CD4-positive, CD25-positive, alpha-beta regulatory T cell (primary cell): Measurements from ENCODE around the gene PGBD2. TPM values are rescaled to one million over a fixed set of nuclear protein-coding genes. Genes with fewer than 3 reads are reported as not detected.

Source experiments
- ATAC-seq, 2 donors: fragments of 150-1000 bp; cut with Tn5 transposase; one replicate each; pipeline ENCODE4 v1.10.0; 2021; ENCODE audit warnings: low read depth in 2 of 2, moderate number of reproducible peaks in 2 of 2, moderate library complexity in 1 of 2
- DNase-seq, 3 donors: peaks; one replicate each; pipeline versions ENCODE4 v3.0.0 to v3.0.0-alpha.2; 2012 to 2022; ENCODE audit warnings: mixed read lengths in 1 of 3
- H3K27ac ChIP-seq: one replicate; pipeline ENCODE4 v1.7.0; 2013; ENCODE audit warnings: mild to moderate bottlenecking, low read length; ENCODE audit not compliant: insufficient read depth, poor library complexity, severe bottlenecking
- H3K27me3 ChIP-seq: one replicate; pipeline ENCODE4 v1.7.0; 2013; ENCODE audit warnings: low read length; ENCODE audit not compliant: control insufficient read depth, insufficient read depth
- H3K36me3 ChIP-seq: one replicate; pipeline ENCODE4 v1.7.0; 2013; ENCODE audit warnings: mild to moderate bottlenecking, low read length, moderate library complexity; ENCODE audit not compliant: control insufficient read depth, insufficient read depth
- H3K4me1 ChIP-seq: 2 replicates; pipeline ENCODE4 v1.7.0; 2013; ENCODE audit warnings: mild to moderate bottlenecking, low read length; ENCODE audit not compliant: insufficient read depth, control insufficient read depth, poor library complexity, severe bottlenecking
- H3K4me3 ChIP-seq: one replicate; pipeline ENCODE4 v1.7.0; 2013; ENCODE audit warnings: low read depth, mild to moderate bottlenecking, low read length, moderate library complexity
- H3K9me3 ChIP-seq, 2 experiments: 1 replicate in 1 of 2; 2 replicates in 1 of 2; pipeline ENCODE4 v1.7.0; 2013; ENCODE audit warnings: low read length in 2 of 2, mild to moderate bottlenecking in 1 of 2, moderate library complexity in 1 of 2; ENCODE audit not compliant: control insufficient read depth in 2 of 2
- H3K27ac Mint-ChIP-seq, 3 donors: one replicate each; pipeline ENCODE4 v1.8.0; 2020 to 2022; ENCODE audit warnings: mild to moderate bottlenecking in 3 of 3, mixed read lengths in 3 of 3, moderate library complexity in 2 of 3
- H3K27me3 Mint-ChIP-seq: one replicate; pipeline ENCODE4 v1.8.0; 2022; ENCODE audit warnings: mild to moderate bottlenecking, mixed read lengths
- H3K36me3 Mint-ChIP-seq: one replicate; pipeline ENCODE4 v1.8.0; 2020; ENCODE audit warnings: mixed read lengths
- H3K4me1 Mint-ChIP-seq, 4 donors: one replicate each; pipeline ENCODE4 v1.8.0; 2020 to 2022; ENCODE audit warnings: mixed read lengths in 4 of 4, mild to moderate bottlenecking in 1 of 4
- H3K4me3 Mint-ChIP-seq, 4 donors: one replicate each; pipeline ENCODE4 v1.8.0; 2020 to 2022; ENCODE audit warnings: mild to moderate bottlenecking in 4 of 4, mixed read lengths in 4 of 4, moderate library complexity in 3 of 4
- H3K9me3 Mint-ChIP-seq, 7 donors: one replicate each; pipeline ENCODE4 v1.8.0; 2020 to 2022; ENCODE audit warnings: mixed read lengths in 7 of 7, mild to moderate bottlenecking in 3 of 7, moderate library complexity in 2 of 7
- polyA plus RNA-seq, 4 donors: library from polyadenylated mRNA; unstranded; fragments of 300-500 nt; fragmentation: Illumina TruSeq; gene quantifications; one replicate each; pipeline ENCODE4 v1.2.3, GENCODE V29; 2021
- total RNA-seq: library from RNA; stranded (reverse); gene quantifications from one replicate; pipeline ENCODE4 v1.2.3, GENCODE V29; 2022

The PGBD2 gene
- total and polyA plus RNA-seq, 5 donors from 2014 or later: 3.2 to 10.8 (median 8.0) TPM

DNA sequence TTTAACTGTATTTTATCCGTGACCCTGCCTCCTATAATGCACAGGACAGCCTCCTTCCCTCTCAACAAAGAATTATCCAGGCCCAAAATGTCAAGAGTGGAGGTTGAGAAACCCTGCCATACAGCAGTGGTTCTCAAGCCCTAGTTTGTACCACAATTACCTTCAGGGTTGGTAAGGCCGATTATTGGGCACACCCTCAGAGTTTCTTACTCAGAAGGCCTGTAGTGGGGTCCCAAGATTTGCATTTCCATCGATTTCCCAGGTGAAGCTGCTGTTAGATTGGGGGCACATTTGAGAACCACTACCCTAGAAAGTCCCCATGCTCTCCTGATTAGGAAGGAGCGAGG, 400 bp upstream of the PGBD2 start:
- H3K27ac ChIP-seq: peak overlapping the region; percentile 84
- no peak for DNase-seq
- Mint-ChIP-seq H3K4me3 (peak overlapping the region; percentile 83 to 99 (median 98)), H3K4me1 (peaks cover 13 to 42% (median 26%) of the 10 kb centered on the region in 4 donors), H3K27ac (peak overlapping the region; percentile 92 to 94 (median 92)), H3K9me3 (no peaks in the 10 kb centered on the region), H3K27me3 (peaks cover 10% of the 10 kb centered on the region), H3K36me3 (peaks cover 12% of the 10 kb centered on the region)
- H3K4me1 ChIP-seq: peaks cover 14% of the 10 kb centered on the region
- H3K9me3 ChIP-seq: no peaks in the 10 kb centered on the region
- H3K4me3 ChIP-seq: peak overlapping the region; percentile 76
- no peak for ATAC-seq
- H3K36me3 ChIP-seq: no peaks in the 10 kb centered on the region
- peaks cover 7% of the 10 kb centered on the region for H3K27me3 ChIP-seq

- Mint-ChIP-seq H3K4me1 (peaks cover 13 to 42% (median 27%) of the 10 kb centered on the region in 4 donors), H3K36me3 (peaks cover 14% of the 10 kb centered on the region), H3K27ac (peak overlapping the region; percentile 92 to 98 (median 98)), H3K9me3 (no peaks in the 10 kb centered on the region), H3K4me3 (peak overlapping the region; percentile 83 to 99 (median 98)), H3K27me3 (no peaks in the 10 kb centered on the region)
- no peak for ATAC-seq
- Histone ChIP-seq H3K4me1 (peaks cover 14% of the 10 kb centered on the region), H3K27ac (peak overlapping the region; percentile 86), H3K9me3 (no peaks in the 10 kb centered on the region), H3K27me3 (peaks cover 4% of the 10 kb centered on the region), H3K4me3 (peak overlapping the region; percentile 79), H3K36me3 (no peaks in the 10 kb centered on the region)
- DNase-seq: no peak
Observed at GRCh38 chr1:248906753-248907661, 972 bp downstream of the PGBD2 start.

DNA sequence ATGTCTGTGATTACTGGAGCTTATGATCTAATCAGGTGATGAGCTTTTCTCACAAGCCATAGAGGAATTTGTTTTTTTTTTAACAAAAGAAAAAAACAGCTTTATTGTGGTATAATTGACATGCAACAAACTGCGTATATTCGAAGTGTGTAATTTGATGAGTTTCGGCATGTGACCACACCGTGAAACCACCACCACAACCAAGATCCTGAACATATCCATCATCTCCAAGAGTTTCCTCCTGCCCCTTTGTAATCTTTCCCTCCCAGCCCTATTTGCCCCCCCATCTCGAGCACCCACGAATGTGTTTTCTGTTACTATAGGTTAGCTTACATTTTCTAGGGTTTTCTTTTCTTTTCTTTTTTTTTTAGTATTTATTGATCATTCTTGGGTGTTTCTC, 4.7 kb downstream of the PGBD2 start:
- Mint-ChIP-seq H3K4me1 (peaks cover 21 to 42% (median 37%) of the 10 kb centered on the region in 4 donors), H3K36me3 (peaks cover 37% of the 10 kb centered on the region)

DNA sequence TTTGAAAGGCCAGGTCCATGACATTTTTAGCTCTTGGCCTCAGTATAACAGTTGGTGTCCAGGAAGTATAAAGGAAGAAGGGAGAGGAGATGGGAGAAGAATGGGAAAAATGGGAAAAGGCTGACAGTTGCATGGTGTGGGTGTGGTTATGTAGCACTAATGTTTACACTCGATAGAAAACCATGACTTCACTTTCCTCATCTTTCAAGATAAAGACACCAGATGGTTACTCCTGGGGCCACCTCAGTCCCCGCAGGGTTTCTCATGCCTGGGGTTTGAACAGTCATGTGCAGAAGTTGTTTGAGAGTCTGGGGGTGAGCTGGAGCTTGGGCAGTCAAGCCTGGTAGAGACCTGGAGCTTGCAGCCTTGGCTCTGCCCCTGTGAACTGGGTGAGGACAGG, 7.9 kb downstream of the PGBD2 start:
- no peak overlapping the region for H3K27ac ChIP-seq
- H3K36me3 ChIP-seq: peaks cover 48% of the 10 kb centered on the region
- DNase-seq (no peak), ATAC-seq (no peak)
- H3K4me3 ChIP-seq: no peak overlapping the region
- H3K9me3 ChIP-seq: no peaks in the 10 kb centered on the region
- Mint-ChIP-seq H3K9me3 (no peaks in the 10 kb centered on the region), H3K36me3 (peaks cover 53% of the 10 kb centered on the region), H3K27me3 (no peaks in the 10 kb centered on the region), H3K4me1 (peaks cover 9 to 18% (median 16%) of the 10 kb centered on the region in 4 donors), H3K27ac (peak overlapping the region in 2 of 3 donors; percentile 4 to 20), H3K4me3 (no peak overlapping the region)
- H3K27me3 ChIP-seq: no peaks in the 10 kb centered on the region
- H3K4me1 ChIP-seq: no peaks in the 10 kb centered on the region

More for the DNA sequence above, 4.7 kb downstream of the PGBD2 start:
- no peaks in the 10 kb centered on the region for H3K9me3 Mint-ChIP-seq
- no peaks in the 10 kb centered on the region for H3K27me3 ChIP-seq
- DNase-seq (no peak), ATAC-seq (no peak)
- H3K4me1 ChIP-seq: peaks cover 11% of the 10 kb centered on the region
- H3K4me3 ChIP-seq: no peak overlapping the region
- H3K9me3 ChIP-seq: no peaks in the 10 kb centered on the region
- H3K27ac ChIP-seq: no peak overlapping the region
- H3K27ac Mint-ChIP-seq: no peak overlapping the region
- no peaks in the 10 kb centered on the region for H3K27me3 Mint-ChIP-seq
- H3K36me3 ChIP-seq: peaks cover 22% of the 10 kb centered on the region
- no peak overlapping the region for H3K4me3 Mint-ChIP-seq

GRCh38 chr1:248914796-248915381, 8.9 kb downstream of the PGBD2 start:
- H3K36me3 Mint-ChIP-seq: peaks cover 54% of the 10 kb centered on the region
- H3K4me3 ChIP-seq: no peak overlapping the region
- no peak for DNase-seq
- H3K4me1 Mint-ChIP-seq: peaks cover 8 to 15% (median 14%) of the 10 kb centered on the region in 4 donors
- H3K27ac Mint-ChIP-seq: peak overlapping the region in 2 of 3 donors; percentile 44 to 84
- H3K36me3 ChIP-seq: peaks cover 55% of the 10 kb centered on the region
- H3K27me3 Mint-ChIP-seq: no peaks in the 10 kb centered on the region
- ATAC-seq: no peak
- H3K9me3 ChIP-seq: no peaks in the 10 kb centered on the region
- H3K9me3 Mint-ChIP-seq: no peaks in the 10 kb centered on the region
- no peak overlapping the region for H3K4me3 Mint-ChIP-seq
- H3K27ac ChIP-seq: no peak overlapping the region
- H3K27me3 ChIP-seq: no peaks in the 10 kb centered on the region
- no peaks in the 10 kb centered on the region for H3K4me1 ChIP-seq

- Histone ChIP-seq H3K4me3 (no peak overlapping the region), H3K36me3 (peaks cover 55% of the 10 kb centered on the region), H3K9me3 (no peaks in the 10 kb centered on the region), H3K27me3 (no peaks in the 10 kb centered on the region), H3K4me1 (no peaks in the 10 kb centered on the region), H3K27ac (no peak overlapping the region)
- peak overlapping the region in 1 of 3 donors; percentile 65 for H3K27ac Mint-ChIP-seq
- no peak overlapping the region for H3K4me3 Mint-ChIP-seq
- no peaks in the 10 kb centered on the region for H3K9me3 Mint-ChIP-seq
- ATAC-seq: no peak
- peaks cover 10 to 19% (median 14%) of the 10 kb centered on the region in 4 donors for H3K4me1 Mint-ChIP-seq
- no peaks in the 10 kb centered on the region for H3K27me3 Mint-ChIP-seq
- no peak for DNase-seq
- H3K36me3 Mint-ChIP-seq: peaks cover 63% of the 10 kb centered on the region
Observed at GRCh38 chr1:248918131-248918530, 12.1 kb downstream of the PGBD2 start.

GRCh38 chr1:248923352-248924338, 17.6 kb downstream of the PGBD2 start:
- Histone ChIP-seq H3K27me3 (no peaks in the 10 kb centered on the region), H3K4me3 (no peak overlapping the region), H3K27ac (no peak overlapping the region), H3K4me1 (peaks cover 8% of the 10 kb centered on the region), H3K36me3 (peaks cover 7% of the 10 kb centered on the region), H3K9me3 (no peaks in the 10 kb centered on the region)
- Mint-ChIP-seq H3K36me3 (peaks cover 26% of the 10 kb centered on the region), H3K27ac (peak overlapping the region in 2 of 3 donors; percentile 13 to 22), H3K9me3 (peaks cover 0 to 1% (median 0%) of the 10 kb centered on the region in 7 donors), H3K27me3 (no peaks in the 10 kb centered on the region), H3K4me3 (no peak overlapping the region), H3K4me1 (peaks cover 12 to 19% (median 17%) of the 10 kb centered on the region in 4 donors)
- ATAC-seq: no peak
- no peak for DNase-seq
